ENCODE results near the gene RAD9A.

DNA sequence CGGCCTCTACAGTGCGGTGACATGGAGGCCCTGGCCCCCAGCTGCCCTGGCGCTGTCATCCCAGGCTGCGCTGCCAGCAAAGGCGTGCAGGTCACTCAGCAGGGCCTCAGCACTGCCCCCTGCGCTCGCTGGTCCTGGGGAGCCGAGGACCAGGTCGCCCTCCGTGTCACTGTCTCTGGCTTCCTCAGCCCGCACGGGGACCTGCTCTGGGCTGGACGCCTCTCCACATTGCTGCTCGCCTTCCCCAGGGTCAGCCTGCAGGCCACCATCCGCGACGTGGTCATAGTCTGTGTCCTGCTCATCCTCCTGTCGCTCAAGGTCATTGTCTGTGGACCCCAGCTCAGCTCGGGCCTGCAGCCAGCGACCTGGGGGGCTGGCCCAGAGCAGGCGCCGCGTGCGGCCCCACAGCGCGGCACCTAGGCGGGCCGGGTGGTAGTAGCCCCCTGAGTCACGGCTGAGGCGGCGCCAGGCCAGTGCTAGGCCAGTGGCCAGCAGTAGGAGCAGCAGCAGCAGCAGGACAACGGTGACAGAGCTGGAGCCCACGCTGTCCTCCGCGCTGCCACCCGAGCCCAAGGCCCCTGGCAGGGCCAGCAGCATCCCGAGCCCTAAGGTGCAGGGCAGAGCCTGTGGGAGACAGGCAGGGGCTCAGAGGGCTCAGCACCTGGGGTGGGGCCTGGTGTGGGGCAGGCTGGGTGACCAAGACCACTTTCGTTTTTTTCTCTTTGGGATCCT lies 44.1 kb downstream of the RAD9A start:
- TF ChIP-seq, protein P1, sequence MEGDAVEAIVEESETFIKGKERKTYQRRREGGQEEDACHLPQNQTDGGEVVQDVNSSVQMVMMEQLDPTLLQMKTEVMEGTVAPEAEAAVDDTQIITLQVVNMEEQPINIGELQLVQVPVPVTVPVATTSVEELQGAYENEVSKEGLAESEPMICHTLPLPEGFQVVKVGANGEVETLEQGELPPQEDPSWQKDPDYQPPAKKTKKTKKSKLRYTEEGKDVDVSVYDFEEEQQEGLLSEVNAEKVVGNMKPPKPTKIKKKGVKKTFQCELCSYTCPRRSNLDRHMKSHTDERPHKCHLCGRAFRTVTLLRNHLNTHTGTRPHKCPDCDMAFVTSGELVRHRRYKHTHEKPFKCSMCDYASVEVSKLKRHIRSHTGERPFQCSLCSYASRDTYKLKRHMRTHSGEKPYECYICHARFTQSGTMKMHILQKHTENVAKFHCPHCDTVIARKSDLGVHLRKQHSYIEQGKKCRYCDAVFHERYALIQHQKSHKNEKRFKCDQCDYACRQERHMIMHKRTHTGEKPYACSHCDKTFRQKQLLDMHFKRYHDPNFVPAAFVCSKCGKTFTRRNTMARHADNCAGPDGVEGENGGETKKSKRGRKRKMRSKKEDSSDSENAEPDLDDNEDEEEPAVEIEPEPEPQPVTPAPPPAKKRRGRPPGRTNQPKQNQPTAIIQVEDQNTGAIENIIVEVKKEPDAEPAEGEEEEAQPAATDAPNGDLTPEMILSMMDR (IDR thresholded peaks at IDR 0.05 in 2 of 3, conservative IDR thresholded peaks at IDR 0.05 in 1 of 3; ENCODE audit: insufficient read depth in 2 of 3, low read depth in 1 of 3, low read length in 3 of 3) = no peak
- no peak for TF ChIP-seq NR2C1 (IDR thresholded peaks at IDR 0.05)
- TF ChIP-seq NR2C1 (tag; IDR thresholded peaks at IDR 0.05) = no peak
- no peak for TF ChIP-seq FOS (IDR thresholded peaks at IDR 0.05; ENCODE audit: extremely low read depth, insufficient read length)
- TF ChIP-seq, protein P2, sequence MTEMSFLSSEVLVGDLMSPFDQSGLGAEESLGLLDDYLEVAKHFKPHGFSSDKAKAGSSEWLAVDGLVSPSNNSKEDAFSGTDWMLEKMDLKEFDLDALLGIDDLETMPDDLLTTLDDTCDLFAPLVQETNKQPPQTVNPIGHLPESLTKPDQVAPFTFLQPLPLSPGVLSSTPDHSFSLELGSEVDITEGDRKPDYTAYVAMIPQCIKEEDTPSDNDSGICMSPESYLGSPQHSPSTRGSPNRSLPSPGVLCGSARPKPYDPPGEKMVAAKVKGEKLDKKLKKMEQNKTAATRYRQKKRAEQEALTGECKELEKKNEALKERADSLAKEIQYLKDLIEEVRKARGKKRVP (CRISPR knock-in tag; IDR thresholded peaks at IDR 0.05) = no peak
- TF ChIP-seq YY1 (IDR thresholded peaks at IDR 0.05; ENCODE audit: borderline replicate concordance in 1 of 3, control insufficient read depth in 1 of 3, extremely low read depth in 1 of 3, insufficient read depth in 3 of 3, insufficient read length in 1 of 3, insufficient replicate concordance in 2 of 3, low read depth in 1 of 3, low read length in 2 of 3) = no peak
- TF ChIP-seq, protein P3, sequence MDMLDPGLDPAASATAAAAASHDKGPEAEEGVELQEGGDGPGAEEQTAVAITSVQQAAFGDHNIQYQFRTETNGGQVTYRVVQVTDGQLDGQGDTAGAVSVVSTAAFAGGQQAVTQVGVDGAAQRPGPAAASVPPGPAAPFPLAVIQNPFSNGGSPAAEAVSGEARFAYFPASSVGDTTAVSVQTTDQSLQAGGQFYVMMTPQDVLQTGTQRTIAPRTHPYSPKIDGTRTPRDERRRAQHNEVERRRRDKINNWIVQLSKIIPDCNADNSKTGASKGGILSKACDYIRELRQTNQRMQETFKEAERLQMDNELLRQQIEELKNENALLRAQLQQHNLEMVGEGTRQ (CRISPR knock-in tag; IDR thresholded peaks at IDR 0.05) = no peak
- TF ChIP-seq CREB1 (IDR thresholded peaks at IDR 0.05) = no peak
- no peak for TF ChIP-seq CREB1 (CRISPR knock-in tag; IDR thresholded peaks at IDR 0.05)
- TF ChIP-seq HDAC6 (IDR thresholded peaks at IDR 0.05; ENCODE audit: low read depth, low read length) = no peak
- no peak for TF ChIP-seq FOXA1 (IDR thresholded peaks at IDR 0.05; ENCODE audit: borderline replicate concordance)
- TF ChIP-seq, protein P4, sequence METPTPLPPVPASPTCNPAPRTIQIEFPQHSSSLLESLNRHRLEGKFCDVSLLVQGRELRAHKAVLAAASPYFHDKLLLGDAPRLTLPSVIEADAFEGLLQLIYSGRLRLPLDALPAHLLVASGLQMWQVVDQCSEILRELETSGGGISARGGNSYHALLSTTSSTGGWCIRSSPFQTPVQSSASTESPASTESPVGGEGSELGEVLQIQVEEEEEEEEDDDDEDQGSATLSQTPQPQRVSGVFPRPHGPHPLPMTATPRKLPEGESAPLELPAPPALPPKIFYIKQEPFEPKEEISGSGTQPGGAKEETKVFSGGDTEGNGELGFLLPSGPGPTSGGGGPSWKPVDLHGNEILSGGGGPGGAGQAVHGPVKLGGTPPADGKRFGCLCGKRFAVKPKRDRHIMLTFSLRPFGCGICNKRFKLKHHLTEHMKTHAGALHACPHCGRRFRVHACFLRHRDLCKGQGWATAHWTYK (CRISPR knock-in tag; IDR thresholded peaks at IDR 0.05) = no peak
- TF ChIP-seq MAZ (CRISPR knock-in tag; conservative IDR thresholded peaks at IDR 0.05 in 1 of 2, IDR thresholded peaks at IDR 0.05 in 1 of 2) = no peak
- no peak for TF ChIP-seq NFE2 (IDR thresholded peaks at IDR 0.05; ENCODE audit: low read depth)
